CD8-positive, alpha-beta memory T cell (primary cell): ENCODE measurements around the gene NRGN. TPM values are rescaled to one million over a fixed set of nuclear protein-coding genes. Genes with fewer than 3 reads are reported as not detected.

ENCODE experiments used
- CTCF ChIA-PET: fragments of 350-600 bp; sonication (Branson Sonifier 250); formaldehyde crosslinking; loops from one replicate; lab custom pipeline; 2021; ENCODE audit warnings: antibody characterized with exemption; lab: Charles Lee
- POLR2A ChIA-PET: fragments of 350-600 bp; sonication (Branson Sonifier 250); formaldehyde crosslinking; loops from one replicate; lab custom pipeline; 2021; ENCODE audit warnings: antibody characterized with exemption; lab: Charles Lee
- DNase-seq, 5 donors: peaks; one replicate each; pipeline versions ENCODE4 v3.0.0 to v3.0.0-alpha.2; 2020 to 2022; ENCODE audit warnings: mixed read lengths in 1 of 5
- H3K27ac ChIP-seq: one replicate; pipeline ENCODE4 v1.7.0; 2013; ENCODE audit warnings: low read depth, mild to moderate bottlenecking, low read length, moderate library complexity
- H3K27me3 ChIP-seq: 2 replicates; pipeline ENCODE4 v1.7.0; 2013; ENCODE audit warnings: low read length, mild to moderate bottlenecking; ENCODE audit not compliant: insufficient read depth, poor library complexity, severe bottlenecking
- H3K36me3 ChIP-seq: 2 replicates; pipeline ENCODE4 v1.7.0; 2013; ENCODE audit warnings: mild to moderate bottlenecking, low read length, moderate library complexity; ENCODE audit not compliant: insufficient read depth
- H3K4me1 ChIP-seq: 2 replicates; pipeline ENCODE4 v1.7.0; 2013; ENCODE audit warnings: mild to moderate bottlenecking, low read length, moderate library complexity; ENCODE audit not compliant: insufficient read depth
- H3K4me3 ChIP-seq: 2 replicates; pipeline ENCODE4 v1.7.0; 2013; ENCODE audit warnings: mild to moderate bottlenecking, low read length
- H3K9me3 ChIP-seq: 2 replicates; pipeline ENCODE4 v1.7.0; 2013; ENCODE audit warnings: mild to moderate bottlenecking, low read length
- H3K27ac Mint-ChIP-seq, 8 donors: one replicate each; pipeline ENCODE4 v1.8.0; 2020 to 2021; ENCODE audit warnings: mixed read lengths in 8 of 8, mild to moderate bottlenecking in 6 of 8, inconsistent platforms in 3 of 8, moderate library complexity in 3 of 8
- H3K27me3 Mint-ChIP-seq, 2 donors: one replicate each; pipeline ENCODE4 v1.8.0; 2020 to 2021; ENCODE audit warnings: mixed read lengths in 2 of 2, mild to moderate bottlenecking in 1 of 2, moderate library complexity in 1 of 2
- H3K36me3 Mint-ChIP-seq, 3 donors: one replicate each; pipeline ENCODE4 v1.8.0; 2020 to 2021; ENCODE audit warnings: mixed read lengths in 3 of 3, inconsistent platforms in 1 of 3, mild to moderate bottlenecking in 1 of 3
- H3K4me1 Mint-ChIP-seq, 3 donors: one replicate each; pipeline ENCODE4 v1.8.0; 2020 to 2021; ENCODE audit warnings: mixed read lengths in 3 of 3, inconsistent platforms in 1 of 3, mild to moderate bottlenecking in 1 of 3
- H3K4me3 Mint-ChIP-seq, 7 donors: one replicate each; pipeline ENCODE4 v1.8.0; 2020 to 2021; ENCODE audit warnings: mixed read lengths in 7 of 7, mild to moderate bottlenecking in 6 of 7, moderate library complexity in 4 of 7, inconsistent platforms in 2 of 7
- H3K9me3 Mint-ChIP-seq, 5 donors: one replicate each; pipeline ENCODE4 v1.8.0; 2020 to 2022; ENCODE audit warnings: mixed read lengths in 5 of 5, mild to moderate bottlenecking in 3 of 5, moderate library complexity in 2 of 5, inconsistent platforms in 1 of 5
- polyA plus RNA-seq: library from polyadenylated mRNA; unstranded; fragments of 300-500 nt; fragmentation: Illumina TruSeq; gene quantifications from one replicate; pipeline ENCODE4 v1.2.3, GENCODE V29; 2021
- total RNA-seq, 2 experiments: library from RNA; stranded (reverse); gene quantifications; one replicate each; pipeline ENCODE4 v1.2.3, GENCODE V29; 2021

NRGN gene
- total and polyA plus RNA-seq, 3 experiments from 2014 or later: 4.6 to 6.4 TPM; not detected in 1

DNA sequence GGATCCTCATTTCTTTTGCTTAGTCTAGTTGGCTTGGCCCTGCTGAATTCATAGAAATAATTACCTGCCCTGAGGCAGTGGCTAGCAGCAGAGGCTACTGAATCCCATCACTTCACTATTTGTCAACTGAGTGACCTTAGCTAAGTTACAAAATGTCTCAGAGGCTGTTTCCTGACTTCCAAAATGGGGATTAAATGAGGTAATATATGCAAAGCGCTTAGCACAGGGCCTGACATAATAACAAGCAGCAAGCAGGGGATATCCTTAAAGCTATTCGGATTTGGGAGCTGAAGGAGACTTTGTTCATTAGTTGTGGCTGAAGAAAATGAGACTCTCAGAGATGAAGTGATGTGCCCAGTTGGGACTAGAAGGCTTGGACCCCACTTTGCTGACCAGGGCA, 2.8 kb downstream of the NRGN start:
- no peaks in the 10 kb centered on the region for H3K9me3 ChIP-seq
- H3K27ac Mint-ChIP-seq: no peak overlapping the region
- H3K9me3 Mint-ChIP-seq: no peaks in the 10 kb centered on the region
- no peak overlapping the region for H3K4me3 Mint-ChIP-seq
- H3K36me3 ChIP-seq: no peaks in the 10 kb centered on the region
- H3K27me3 ChIP-seq: no peaks in the 10 kb centered on the region
- ChIA-PET POLR2A (no interaction called here), CTCF (interaction anchor here (1.2 to 5.3 kb wide), 4 partner anchors 12 to 88 kb away, joined by 3 to 30 read pairs (median 3); partner anchors contain the start of genes ESAM and MSANTD2)
- H3K27me3 Mint-ChIP-seq: peaks cover 19 to 28% of the 10 kb centered on the region in 2 donors
- peaks cover 0 to 6% (median 0%) of the 10 kb centered on the region in 3 donors for H3K36me3 Mint-ChIP-seq
- no peak for DNase-seq
- peaks cover 24 to 34% (median 24%) of the 10 kb centered on the region in 3 donors for H3K4me1 Mint-ChIP-seq
- peaks cover 26% of the 10 kb centered on the region for H3K4me1 ChIP-seq
- no peak overlapping the region for H3K4me3 ChIP-seq
- no peak overlapping the region for H3K27ac ChIP-seq

DNA sequence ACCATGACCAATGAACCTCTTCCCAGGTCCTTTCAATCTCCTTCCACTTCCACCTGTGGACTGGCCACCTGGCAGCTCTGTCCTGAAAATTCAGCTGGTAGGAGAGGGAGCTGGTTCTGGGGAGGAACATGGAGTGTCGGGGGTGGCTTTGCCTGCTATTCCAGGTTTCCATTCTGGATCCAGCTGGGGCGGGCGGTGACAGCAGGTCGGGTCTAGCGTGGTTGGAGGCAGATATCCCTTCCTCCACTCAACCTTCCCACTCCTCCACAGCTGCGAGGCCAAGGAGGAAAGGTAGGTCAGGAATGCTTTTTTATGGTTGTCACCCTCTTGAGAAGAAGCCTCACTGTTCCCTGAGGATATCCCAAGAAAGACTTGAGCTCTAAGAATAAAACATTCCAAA, 3.3 kb downstream of the NRGN start:
- no peak for DNase-seq
- Mint-ChIP-seq H3K4me1 (peaks cover 24 to 34% (median 24%) of the 10 kb centered on the region in 3 donors), H3K4me3 (peak overlapping the region in 2 of 7 donors; percentile 7 to 82), H3K36me3 (peaks cover 0 to 6% (median 0%) of the 10 kb centered on the region in 3 donors), H3K9me3 (no peaks in the 10 kb centered on the region), H3K27me3 (peaks cover 19 to 28% of the 10 kb centered on the region in 2 donors), H3K27ac (no peak overlapping the region)
- H3K4me1 ChIP-seq: peaks cover 26% of the 10 kb centered on the region
- H3K27ac ChIP-seq: no peak overlapping the region
- H3K27me3 ChIP-seq: no peaks in the 10 kb centered on the region
- ChIA-PET CTCF (interaction anchor here (1.4 to 5.3 kb wide), 3 partner anchors 12 to 57 kb away, joined by 3 to 30 read pairs (median 3); partner anchors contain the start of genes ESAM and MSANTD2), POLR2A (no interaction called here)
- no peak overlapping the region for H3K4me3 ChIP-seq
- no peaks in the 10 kb centered on the region for H3K9me3 ChIP-seq
- H3K36me3 ChIP-seq: no peaks in the 10 kb centered on the region

DNA sequence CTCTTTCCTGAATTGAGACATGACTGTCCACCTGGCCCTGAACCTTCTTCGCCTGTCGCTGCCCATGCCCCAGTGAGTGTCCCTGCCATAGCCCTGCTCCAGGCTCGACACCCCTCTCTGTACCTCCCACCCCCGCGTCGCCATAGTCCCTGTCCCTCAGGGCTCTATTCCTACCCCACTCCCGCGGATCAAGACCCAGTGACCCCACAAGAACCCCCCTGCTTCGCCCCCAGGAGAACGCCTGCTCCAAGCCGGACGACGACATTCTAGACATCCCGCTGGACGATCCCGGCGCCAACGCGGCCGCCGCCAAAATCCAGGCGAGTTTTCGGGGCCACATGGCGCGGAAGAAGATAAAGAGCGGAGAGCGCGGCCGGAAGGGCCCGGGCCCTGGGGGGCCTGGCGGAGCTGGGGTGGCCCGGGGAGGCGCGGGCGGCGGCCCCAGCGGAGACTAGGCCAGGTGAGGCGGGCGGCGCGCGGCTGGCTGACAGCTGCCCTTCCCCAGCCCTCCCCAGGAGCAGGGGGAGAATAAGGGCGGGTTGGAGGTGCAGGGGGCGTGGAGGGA, 5.6 kb downstream of the NRGN start:
- no peaks in the 10 kb centered on the region for H3K27me3 ChIP-seq
- peaks cover 18% of the 10 kb centered on the region for H3K4me1 ChIP-seq
- DNase-seq: no peak
- Mint-ChIP-seq H3K4me1 (peaks cover 12 to 20% (median 13%) of the 10 kb centered on the region in 3 donors), H3K4me3 (peak overlapping the region; percentile 62 to 97 (median 75)), H3K27ac (peak overlapping the region in 2 of 8 donors; percentile 34 to 78), H3K27me3 (peaks cover 16 to 20% of the 10 kb centered on the region in 2 donors), H3K36me3 (peaks cover 0 to 6% (median 0%) of the 10 kb centered on the region in 3 donors), H3K9me3 (no peaks in the 10 kb centered on the region)
- CTCF ChIA-PET: interaction anchor here (1.0 to 6.2 kb wide), 8 partner anchors 13 to 102 kb away, joined by 3 to 73 read pairs (median 11); partner anchors contain the start of genes ESAM and MSANTD2
- POLR2A ChIA-PET: interaction anchor here (1.3 kb wide), 1 partner anchor 824 kb away, joined by 4 read pairs; the partner anchor contains the start of gene EI24
- no peaks in the 10 kb centered on the region for H3K9me3 ChIP-seq
- H3K4me3 ChIP-seq: no peak overlapping the region
- no peaks in the 10 kb centered on the region for H3K36me3 ChIP-seq
- H3K27ac ChIP-seq: no peak overlapping the region

DNA sequence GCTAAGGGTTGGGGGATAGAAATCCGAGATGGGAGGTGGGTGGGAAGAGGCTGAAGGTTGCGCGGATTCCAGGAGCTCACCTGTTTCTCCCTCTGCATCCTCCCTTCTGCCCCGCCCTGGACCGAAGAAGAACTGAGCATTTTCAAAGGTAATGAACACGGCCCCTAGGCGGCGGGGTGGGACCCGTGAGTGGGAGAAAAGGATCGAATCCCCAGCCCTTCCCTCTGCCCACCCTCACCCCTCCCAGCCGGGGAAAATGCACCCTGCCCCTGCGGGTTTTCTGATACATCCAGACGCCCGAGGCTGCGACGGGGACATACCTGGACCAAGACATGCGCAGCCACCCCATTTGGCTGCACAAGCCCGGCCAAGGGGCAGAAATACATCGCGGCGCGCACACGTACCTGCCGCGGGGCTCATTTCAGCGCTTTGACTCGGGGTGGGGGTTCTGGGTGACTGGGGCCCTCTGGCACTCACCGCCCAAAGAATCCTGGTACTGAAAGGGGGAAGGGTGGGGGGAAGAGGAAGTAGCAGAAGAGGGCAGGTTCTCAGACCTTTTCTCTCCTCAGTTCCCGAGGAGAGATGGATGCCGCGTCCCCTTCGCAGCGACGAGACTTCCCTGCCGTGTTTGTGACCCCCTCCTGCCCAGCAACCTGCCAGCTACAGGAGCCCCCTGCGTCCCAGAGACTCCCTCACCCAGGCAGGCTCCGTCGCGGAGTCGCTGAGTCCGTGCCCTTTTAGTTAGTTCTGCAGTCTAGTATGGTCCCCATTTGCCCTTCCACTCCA, 6.3 kb downstream of the NRGN start:
- peaks cover 14 to 19% of the 10 kb centered on the region in 2 donors for H3K27me3 Mint-ChIP-seq
- H3K9me3 Mint-ChIP-seq: no peaks in the 10 kb centered on the region
- CTCF ChIA-PET: interaction anchor here (0.5 to 6.2 kb wide), 26 partner anchors 9 to 123 kb away, joined by 3 to 73 read pairs (median 4); partner anchors contain the start of genes ESAM, MSANTD2, SIAE and SPA17
- peak in 1 of 5 donors; percentile 15 for DNase-seq
- Histone ChIP-seq H3K36me3 (no peaks in the 10 kb centered on the region), H3K9me3 (no peaks in the 10 kb centered on the region), H3K4me1 (peaks cover 11% of the 10 kb centered on the region), H3K27me3 (no peaks in the 10 kb centered on the region), H3K4me3 (peak overlapping the region; percentile 97), H3K27ac (peak overlapping the region; percentile 76)
- peaks cover 0 to 6% (median 0%) of the 10 kb centered on the region in 3 donors for H3K36me3 Mint-ChIP-seq
- peak overlapping the region; percentile 46 to 93 (median 90) for H3K27ac Mint-ChIP-seq
- POLR2A ChIA-PET: interaction anchor here (1.0 to 1.5 kb wide), 7 partner anchors 12 to 823 kb away, joined by 4 to 23 read pairs (median 7); partner anchors contain the start of genes EI24, MSANTD2, SIAE and SPA17
- H3K4me1 Mint-ChIP-seq: peaks cover 6 to 14% (median 7%) of the 10 kb centered on the region in 3 donors
- H3K4me3 Mint-ChIP-seq: peak overlapping the region; percentile 90 to 97 (median 95)

DNA sequence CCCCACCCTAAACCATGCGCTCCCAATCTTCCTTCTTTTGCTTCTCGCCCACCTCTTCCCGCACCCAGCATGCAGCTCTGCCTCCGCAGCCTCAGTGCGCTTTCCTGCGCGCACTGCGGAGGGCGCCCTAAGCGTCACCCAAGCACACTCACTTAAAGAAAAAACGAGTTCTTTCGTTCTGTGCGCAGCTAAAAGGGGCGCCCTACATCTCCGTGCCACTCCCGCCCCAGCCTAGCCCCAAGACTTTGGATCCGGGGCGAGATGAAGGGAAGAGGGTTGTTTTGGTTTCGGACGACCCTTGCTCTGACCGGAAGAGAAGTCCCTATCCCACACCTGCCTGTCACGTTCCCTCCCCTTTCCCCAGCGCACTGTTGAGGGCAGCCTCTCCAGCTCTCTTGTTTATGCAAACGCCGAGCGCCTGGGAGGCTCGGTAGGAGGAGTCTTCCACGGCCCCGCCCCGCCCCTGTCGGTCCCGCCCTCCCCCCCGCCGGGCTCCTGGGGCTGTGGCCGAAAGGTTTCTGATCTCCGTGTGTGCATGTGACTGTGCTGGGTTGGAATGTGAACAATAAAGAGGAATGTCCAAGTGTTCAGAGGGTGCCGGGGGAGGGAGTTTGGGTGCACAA, 7.0 kb downstream of the NRGN start:
- peak overlapping the region; percentile 46 to 93 (median 90) for H3K27ac Mint-ChIP-seq
- H3K27me3 Mint-ChIP-seq: peaks cover 8 to 14% of the 10 kb centered on the region in 2 donors
- Histone ChIP-seq H3K36me3 (no peaks in the 10 kb centered on the region), H3K9me3 (no peaks in the 10 kb centered on the region), H3K27me3 (no peaks in the 10 kb centered on the region), H3K4me3 (peak overlapping the region; percentile 97), H3K4me1 (peaks cover 9% of the 10 kb centered on the region), H3K27ac (peak overlapping the region; percentile 76)
- CTCF ChIA-PET: interaction anchor here (0.5 to 6.2 kb wide), 26 partner anchors 9 to 124 kb away, joined by 3 to 73 read pairs (median 4); partner anchors contain the start of genes ESAM, MSANTD2, SIAE and SPA17
- H3K4me1 Mint-ChIP-seq: peaks cover 4 to 14% (median 7%) of the 10 kb centered on the region in 3 donors
- peaks cover 0 to 6% (median 0%) of the 10 kb centered on the region in 3 donors for H3K36me3 Mint-ChIP-seq
- peak overlapping the region; percentile 90 to 97 (median 95) for H3K4me3 Mint-ChIP-seq
- peak; percentile 71 to 86 (median 81) for DNase-seq
- H3K9me3 Mint-ChIP-seq: no peaks in the 10 kb centered on the region
- POLR2A ChIA-PET: interaction anchor here (1.0 to 1.5 kb wide), 7 partner anchors 11 to 823 kb away, joined by 4 to 23 read pairs (median 7); partner anchors contain the start of genes EI24, MSANTD2, SIAE and SPA17

DNA sequence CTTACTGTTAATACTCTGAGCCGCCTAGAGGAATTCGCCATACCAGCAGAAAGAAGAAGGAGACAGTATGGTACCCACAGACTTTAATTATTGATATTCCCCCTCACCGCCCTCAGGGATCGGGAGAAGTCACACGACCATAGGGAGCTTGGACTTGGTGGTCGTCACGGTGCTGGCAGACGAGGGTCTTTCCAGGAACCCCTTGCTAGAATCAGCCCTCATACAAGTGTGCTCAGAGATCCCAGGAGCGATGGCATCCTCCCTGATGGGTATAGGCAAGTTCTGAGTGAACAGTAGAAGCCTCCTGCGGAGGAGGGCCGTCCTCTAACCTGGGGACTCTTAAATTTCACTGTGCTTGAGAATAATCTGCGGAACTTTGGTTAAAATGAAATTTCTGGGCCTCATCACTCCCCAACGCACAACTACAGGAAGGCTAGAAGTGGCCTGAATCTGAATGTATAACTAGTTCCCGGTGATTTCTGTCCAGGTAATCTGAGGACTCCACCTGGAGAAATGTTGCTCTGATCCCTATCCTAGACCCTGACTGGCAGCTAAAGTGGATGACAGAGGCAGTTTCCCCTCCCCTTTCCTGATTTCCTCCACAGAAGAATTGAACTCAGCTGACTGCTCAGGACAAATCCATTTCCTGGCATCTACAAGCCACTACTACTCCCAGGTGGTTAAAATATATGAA, 7.8 kb downstream of the NRGN start:
- Histone ChIP-seq H3K27ac (no peak overlapping the region), H3K4me3 (peak overlapping the region; percentile 97)

More for the DNA sequence above, 7.8 kb downstream of the NRGN start:
- Mint-ChIP-seq H3K27ac (peak overlapping the region in 4 of 8 donors; percentile 46 to 93 (median 88)), H3K4me3 (peak overlapping the region; percentile 90 to 97 (median 95)), H3K36me3 (peaks cover 0 to 6% (median 0%) of the 10 kb centered on the region in 3 donors), H3K4me1 (peaks cover 4 to 14% (median 7%) of the 10 kb centered on the region in 3 donors), H3K9me3 (no peaks in the 10 kb centered on the region), H3K27me3 (peaks cover 5% of the 10 kb centered on the region in 2 donors)
- no peaks in the 10 kb centered on the region for H3K27me3 ChIP-seq
- CTCF ChIA-PET: interaction anchor here (1.1 to 6.2 kb wide), 9 partner anchors 8 to 91 kb away, joined by 3 to 73 read pairs (median 9); partner anchors contain the start of genes ESAM, SIAE and SPA17
- no peak for DNase-seq
- H3K4me1 ChIP-seq: peaks cover 9% of the 10 kb centered on the region
- no peaks in the 10 kb centered on the region for H3K9me3 ChIP-seq
- POLR2A ChIA-PET: interaction anchor here (0.5 to 1.5 kb wide), 6 partner anchors 10 to 1522 kb away, joined by 3 to 23 read pairs (median 12); partner anchors contain the start of genes MSANTD2, SIAE and SPA17
- no peaks in the 10 kb centered on the region for H3K36me3 ChIP-seq
